ENCODE data around the gene EFS.

EFS gene

GRCh38 chr14:23360496-23360895 lies 4.5 kb downstream of the EFS start:
- Histone ChIP-seq H3K27ac (no peak overlapping the region), H3K4me2 (ENCODE audit: low read length) (no peak overlapping the region), H3K79me2 (peaks cover 11% of the 10 kb centered on the region), H2AFZ (no peak overlapping the region), H3K9ac (no peak overlapping the region), H3K4me3 (ENCODE audit: low read depth, low read length) (no peak overlapping the region), H3K27me3 (ENCODE audit: control insufficient read depth, insufficient read depth, low read length) (no peaks in the 10 kb centered on the region), H3K9me3 (ENCODE audit: control insufficient read depth, low read length) (no peaks in the 10 kb centered on the region), H3K36me3 (ENCODE audit: control insufficient read depth, insufficient read depth, low read length) (no peaks in the 10 kb centered on the region), H3K4me1 (peaks cover 6% of the 10 kb centered on the region)
- no peak for TF ChIP-seq CTCF (IDR thresholded peaks at IDR 0.05)

GRCh38 chr14:23359722-23360447 lies 5.1 kb downstream of the EFS start:
- H3K4me1 ChIP-seq = peaks cover 6% of the 10 kb centered on the region
- no peak for TF ChIP-seq CTCF (IDR thresholded peaks at IDR 0.05)
- H3K27me3 ChIP-seq (ENCODE audit: control insufficient read depth, insufficient read depth, low read length) = no peaks in the 10 kb centered on the region
- no peaks in the 10 kb centered on the region for H3K9me3 ChIP-seq (ENCODE audit: control insufficient read depth, low read length)
- H3K4me3 ChIP-seq (ENCODE audit: low read depth, low read length) = no peak overlapping the region
- no peak overlapping the region for H3K9ac ChIP-seq
- H3K27ac ChIP-seq = no peak overlapping the region
- H3K36me3 ChIP-seq (ENCODE audit: control insufficient read depth, insufficient read depth, low read length) = no peaks in the 10 kb centered on the region
- H3K79me2 ChIP-seq = peaks cover 11% of the 10 kb centered on the region
- H2AFZ ChIP-seq = no peak overlapping the region
- H3K4me2 ChIP-seq (ENCODE audit: low read length) = no peak overlapping the region

GRCh38 chr14:23359167-23359626 lies 5.8 kb downstream of the EFS start:
- no peak for TF ChIP-seq CTCF (IDR thresholded peaks at IDR 0.05)

GRCh38 chr14:23358553-23359166 lies 6.3 kb downstream of the EFS start:
- no peak overlapping the region for H3K4me3 ChIP-seq (ENCODE audit: low read depth, low read length)
- TF ChIP-seq CTCF (IDR thresholded peaks at IDR 0.05) = no peak
- H3K9ac ChIP-seq = no peak overlapping the region
- H3K9me3 ChIP-seq (ENCODE audit: control insufficient read depth, low read length) = no peaks in the 10 kb centered on the region
- H2AFZ ChIP-seq = no peak overlapping the region
- H3K4me1 ChIP-seq = peaks cover 6% of the 10 kb centered on the region
- no peak overlapping the region for H3K4me2 ChIP-seq (ENCODE audit: low read length)
- H3K79me2 ChIP-seq = peaks cover 6% of the 10 kb centered on the region
- no peaks in the 10 kb centered on the region for H3K36me3 ChIP-seq (ENCODE audit: control insufficient read depth, insufficient read depth, low read length)
- H3K27me3 ChIP-seq (ENCODE audit: control insufficient read depth, insufficient read depth, low read length) = no peaks in the 10 kb centered on the region
- H3K27ac ChIP-seq = no peak overlapping the region

More at GRCh38 chr14:23359167-23359626, 5.8 kb downstream of the EFS start:
- Histone ChIP-seq H3K4me3 (ENCODE audit: low read depth, low read length) (no peak overlapping the region), H3K9ac (no peak overlapping the region), H3K4me2 (ENCODE audit: low read length) (no peak overlapping the region), H3K79me2 (peaks cover 6% of the 10 kb centered on the region), H3K9me3 (ENCODE audit: control insufficient read depth, low read length) (no peaks in the 10 kb centered on the region), H3K36me3 (ENCODE audit: control insufficient read depth, insufficient read depth, low read length) (no peaks in the 10 kb centered on the region), H2AFZ (no peak overlapping the region), H3K27me3 (ENCODE audit: control insufficient read depth, insufficient read depth, low read length) (no peaks in the 10 kb centered on the region), H3K4me1 (peaks cover 6% of the 10 kb centered on the region), H3K27ac (no peak overlapping the region)

Data from parathyroid adenoma (tissue), 2 donors.